ENCODE measurements around the gene FOXS1.

Gene FOXS1

DNA sequence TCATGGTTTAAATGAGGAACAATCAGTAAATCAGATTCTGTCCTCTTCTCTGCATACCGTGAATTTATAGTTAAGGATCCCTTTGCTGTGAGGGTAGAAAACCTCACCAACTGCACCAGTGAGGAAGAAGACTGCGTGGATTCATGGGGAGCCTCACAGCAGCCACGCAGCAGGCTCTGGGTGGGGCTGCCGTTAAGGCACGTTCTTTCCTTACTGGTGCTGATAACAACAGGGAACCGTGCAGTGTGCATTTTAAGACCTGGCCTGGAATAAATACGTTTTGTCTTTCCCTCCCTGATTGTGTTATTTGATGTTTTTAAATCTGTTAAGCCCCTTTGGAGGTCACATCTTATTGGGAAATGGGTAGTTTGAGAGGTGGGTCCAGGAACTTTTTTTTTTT lies 43.9 kb downstream of the FOXS1 start:
- no peak for DNase-seq (ENCODE audit: low read depth in 4 of 4, low spot score in 1 of 4)

- DNase-seq (ENCODE audit: low read depth in 4 of 4, low spot score in 1 of 4), result no peak
Observed at GRCh38 chr20:31797364-31797763, 48.0 kb downstream of the FOXS1 start.
